Progenitor cell of endocrine pancreas (in vitro differentiated cells): ENCODE results near the gene RUNX1. TPM values are rescaled to one million over a fixed set of nuclear protein-coding genes. Genes with fewer than 3 reads are reported as not detected.

Experiments used
- DNase-seq: peaks from one replicate; pipeline ENCODE4 v3.0.0; 2021; ENCODE audit warnings: low spot score; ENCODE audit not compliant: unreplicated experiment
- H3K27ac Mint-ChIP-seq: 2 replicates; pipeline ENCODE4 v1.8.0; 2021; ENCODE audit warnings: mild to moderate bottlenecking, moderate library complexity, mixed read lengths
- H3K27me3 Mint-ChIP-seq: 2 replicates; pipeline ENCODE4 v1.8.0; 2021; ENCODE audit warnings: mixed read lengths
- H3K36me3 Mint-ChIP-seq: 2 replicates; pipeline ENCODE4 v1.8.0; 2022; ENCODE audit warnings: mixed read lengths; ENCODE audit not compliant: insufficient read depth
- H3K4me1 Mint-ChIP-seq: 2 replicates; pipeline ENCODE4 v1.8.0; 2021; ENCODE audit warnings: low read depth, mixed read lengths
- H3K4me3 Mint-ChIP-seq: 2 replicates; pipeline ENCODE4 v1.8.0; 2021; ENCODE audit warnings: low read depth, mild to moderate bottlenecking, moderate library complexity, mixed read lengths
- H3K9me3 Mint-ChIP-seq: 2 replicates; pipeline ENCODE4 v1.8.0; 2021; ENCODE audit warnings: low read depth, mixed read lengths
- total RNA-seq: library from RNA; stranded (reverse); gene quantifications from 2 replicates; pipeline ENCODE4 v1.2.1, GENCODE V29; 2021
- TF ChIP-seq, protein P1 (sequence below): fragments of 200-600 bp; sonication (generic); IDR thresholded peaks from one replicate; pipeline ENCODE4 v1.5.0; 2021; ENCODE audit warnings: antibody characterized with exemption, mild to moderate bottlenecking; ENCODE audit not compliant: unreplicated experiment

The RUNX1 gene
- total RNA-seq, 1 donor from 2014 or later = 7.1 TPM

DNA sequence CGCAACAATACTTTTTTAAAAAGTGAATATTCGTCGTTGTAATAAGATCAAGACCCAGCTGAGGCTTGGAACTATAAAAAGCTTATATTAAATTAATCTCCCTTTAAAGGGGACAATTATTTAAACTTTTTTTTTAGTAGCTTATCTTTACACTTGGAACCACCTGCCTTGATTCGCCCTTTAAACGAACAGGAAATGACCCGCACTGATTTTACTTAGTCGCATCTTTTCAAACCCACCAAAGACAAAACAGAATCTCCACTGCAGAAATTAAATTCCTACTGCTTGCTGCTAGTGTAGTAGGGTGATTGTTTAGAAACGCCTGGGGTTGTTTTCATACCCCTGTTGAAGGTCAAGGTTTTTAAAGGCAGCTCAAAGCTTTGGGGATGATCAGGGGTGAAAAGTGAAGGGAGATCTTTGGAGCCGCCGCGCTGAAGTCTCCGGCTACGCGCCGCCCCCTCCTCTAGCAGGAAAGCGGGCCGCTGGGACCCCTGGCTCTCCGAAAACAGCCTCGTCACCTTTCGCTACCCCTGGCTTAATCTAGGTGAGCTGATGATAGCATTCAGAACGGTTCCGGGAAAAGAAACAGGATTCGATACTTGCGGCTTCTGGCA lies 163.4 kb downstream of the RUNX1 start:
- Mint-ChIP-seq H3K9me3 (no peaks in the 10 kb centered on the region), H3K4me3 (peak overlapping the region; percentile 84), H3K36me3 (no peaks in the 10 kb centered on the region), H3K27me3 (peaks cover 66% of the 10 kb centered on the region), H3K4me1 (peaks cover 25% of the 10 kb centered on the region), H3K27ac (peak overlapping the region; percentile 42)
- no peak for DNase-seq
- TF ChIP-seq, protein P1, sequence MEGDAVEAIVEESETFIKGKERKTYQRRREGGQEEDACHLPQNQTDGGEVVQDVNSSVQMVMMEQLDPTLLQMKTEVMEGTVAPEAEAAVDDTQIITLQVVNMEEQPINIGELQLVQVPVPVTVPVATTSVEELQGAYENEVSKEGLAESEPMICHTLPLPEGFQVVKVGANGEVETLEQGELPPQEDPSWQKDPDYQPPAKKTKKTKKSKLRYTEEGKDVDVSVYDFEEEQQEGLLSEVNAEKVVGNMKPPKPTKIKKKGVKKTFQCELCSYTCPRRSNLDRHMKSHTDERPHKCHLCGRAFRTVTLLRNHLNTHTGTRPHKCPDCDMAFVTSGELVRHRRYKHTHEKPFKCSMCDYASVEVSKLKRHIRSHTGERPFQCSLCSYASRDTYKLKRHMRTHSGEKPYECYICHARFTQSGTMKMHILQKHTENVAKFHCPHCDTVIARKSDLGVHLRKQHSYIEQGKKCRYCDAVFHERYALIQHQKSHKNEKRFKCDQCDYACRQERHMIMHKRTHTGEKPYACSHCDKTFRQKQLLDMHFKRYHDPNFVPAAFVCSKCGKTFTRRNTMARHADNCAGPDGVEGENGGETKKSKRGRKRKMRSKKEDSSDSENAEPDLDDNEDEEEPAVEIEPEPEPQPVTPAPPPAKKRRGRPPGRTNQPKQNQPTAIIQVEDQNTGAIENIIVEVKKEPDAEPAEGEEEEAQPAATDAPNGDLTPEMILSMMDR = no peak

DNA sequence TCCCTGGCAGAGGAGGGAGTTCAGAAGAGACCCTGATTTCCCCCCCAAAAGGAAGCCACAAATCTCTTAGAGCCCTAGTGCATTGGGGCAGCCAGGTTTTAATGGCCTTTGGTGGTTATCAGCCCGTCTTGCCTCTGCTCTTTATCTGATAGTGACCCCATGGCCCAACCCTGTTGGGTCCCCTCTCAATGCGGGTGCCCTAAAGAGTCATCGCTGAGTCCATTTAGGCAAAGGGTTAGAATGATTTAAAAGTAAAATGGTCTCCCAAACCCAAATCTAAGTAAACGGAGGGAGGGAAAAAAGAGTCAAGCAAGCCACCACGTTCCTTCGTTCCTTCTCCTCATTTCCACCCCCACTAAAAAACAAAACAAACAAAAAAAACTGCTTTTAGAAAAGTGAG lies 164.0 kb downstream of the RUNX1 start:
- H3K36me3 Mint-ChIP-seq = no peaks in the 10 kb centered on the region
- DNase-seq = no peak
- peaks cover 65% of the 10 kb centered on the region for H3K27me3 Mint-ChIP-seq
- H3K4me1 Mint-ChIP-seq = peaks cover 25% of the 10 kb centered on the region
- TF ChIP-seq, protein P1 = no peak
- peak overlapping the region; percentile 84 for H3K4me3 Mint-ChIP-seq
- H3K9me3 Mint-ChIP-seq = no peaks in the 10 kb centered on the region
- peak overlapping the region; percentile 24 for H3K27ac Mint-ChIP-seq

- Mint-ChIP-seq H3K4me3 (peak overlapping the region; percentile 9), H3K27ac (no peak overlapping the region), H3K27me3 (peaks cover 65% of the 10 kb centered on the region), H3K9me3 (no peaks in the 10 kb centered on the region), H3K36me3 (no peaks in the 10 kb centered on the region), H3K4me1 (peaks cover 28% of the 10 kb centered on the region)
- TF ChIP-seq, protein P1 = no peak
- DNase-seq = no peak
These were observed 164.7 kb downstream of the RUNX1 start for GRCh38 chr21:34884346-34884929.

DNA sequence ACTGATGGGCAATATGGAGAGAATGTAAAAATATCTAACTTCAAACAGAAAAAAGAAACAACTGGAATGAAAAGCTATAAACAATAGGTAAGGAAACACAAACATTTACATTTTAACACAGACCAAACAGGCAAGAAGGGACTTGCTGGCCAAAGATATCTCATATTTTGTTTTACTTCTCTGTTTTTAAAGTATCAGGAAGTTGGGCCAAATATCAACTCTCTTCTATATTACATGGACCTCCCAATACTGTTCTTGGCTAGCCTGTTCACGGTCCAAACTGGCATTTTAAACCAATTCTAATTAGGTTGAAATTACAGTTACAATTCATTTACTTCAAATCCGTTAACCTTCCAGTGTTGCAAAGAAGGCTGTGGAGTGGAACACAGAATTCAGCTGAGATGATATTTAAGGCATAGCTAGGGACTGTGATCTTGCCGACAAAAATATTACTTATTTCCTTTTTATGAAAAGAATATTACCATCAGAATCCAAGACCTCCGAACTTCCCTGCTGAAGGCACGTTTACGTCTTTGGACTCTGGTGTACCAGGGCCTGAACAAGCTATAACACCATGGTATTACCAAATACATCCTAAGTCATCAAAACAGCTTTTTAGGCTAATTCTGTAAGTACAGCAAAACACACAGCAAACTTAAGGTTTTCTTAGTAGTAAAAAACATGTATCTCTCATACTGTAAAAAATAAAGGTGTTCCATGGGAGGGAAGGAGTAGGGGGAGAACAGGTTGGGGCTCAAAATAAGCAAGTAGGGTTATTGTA lies 165.4 kb downstream of the RUNX1 start:
- no peak for DNase-seq
- H3K4me3 Mint-ChIP-seq = no peak overlapping the region
- H3K36me3 Mint-ChIP-seq = no peaks in the 10 kb centered on the region
- peaks cover 30% of the 10 kb centered on the region for H3K4me1 Mint-ChIP-seq
- H3K27me3 Mint-ChIP-seq = peaks cover 65% of the 10 kb centered on the region
- TF ChIP-seq, protein P1 = no peak
- no peaks in the 10 kb centered on the region for H3K9me3 Mint-ChIP-seq
- no peak overlapping the region for H3K27ac Mint-ChIP-seq

- no peak overlapping the region for H3K4me3 Mint-ChIP-seq
- peaks cover 34% of the 10 kb centered on the region for H3K4me1 Mint-ChIP-seq
- TF ChIP-seq, protein P1 = no peak
- H3K27ac Mint-ChIP-seq = no peak overlapping the region
- DNase-seq = no peak
- H3K9me3 Mint-ChIP-seq = no peaks in the 10 kb centered on the region
- H3K27me3 Mint-ChIP-seq = peaks cover 58% of the 10 kb centered on the region
- H3K36me3 Mint-ChIP-seq = no peaks in the 10 kb centered on the region
These were observed 166.4 kb downstream of the RUNX1 start for GRCh38 chr21:34882719-34883131.
